H1 (cell line): ENCODE data around the gene GTSF1L. TPM values are rescaled to one million over a fixed set of nuclear protein-coding genes. Genes with fewer than 3 reads are reported as not detected.

ENCODE experiments used
- CTCF ChIA-PET: fragments of 300-600 bp; sonication (Branson Sonifier 250); formaldehyde crosslinking; loops from one replicate; lab custom pipeline; 2021; ENCODE audit not compliant: partially characterized antibody; lab: Charles Lee
- POLR2A ChIA-PET: fragments of 300-600 bp; sonication (Branson Sonifier 250); formaldehyde crosslinking; loops from one replicate; lab custom pipeline; 2021; ENCODE audit warnings: inconsistent platforms; ENCODE audit not compliant: partially characterized antibody; lab: Charles Lee
- DNase-seq, 2 experiments: peaks; one replicate each; pipeline versions ENCODE4 v3.0.0 to v3.0.0-alpha.2; 2010 to 2022; ENCODE audit warnings: low spot score in 2 of 2, low read depth in 1 of 2, mixed read lengths in 1 of 2
- FAIRE-seq: peaks from 2 replicates; lab custom pipeline; 2011; peaks lifted over from hg19 to GRCh38; lab: Jason Lieb, UNC
- H2AFZ ChIP-seq: 2 replicates; pipeline ENCODE4 v1.8.1; 2012; ENCODE audit warnings: low read length, inconsistent platforms
- H2AK5ac ChIP-seq: 2 replicates; pipeline ENCODE4 v1.6.1; 2013; ENCODE audit warnings: low read depth, low read length
- H2BK120ac ChIP-seq: replicated peaks from 2 replicates; pipeline ENCODE3; 2013; ENCODE audit warnings: low read depth, low read length, inconsistent platforms
- H2BK12ac ChIP-seq: 2 replicates; pipeline ENCODE4 v1.6.1; 2013; ENCODE audit warnings: low read depth, low read length
- H2BK15ac ChIP-seq: 2 replicates; pipeline ENCODE4 v1.6.1; 2013; ENCODE audit warnings: low read length
- H2BK20ac ChIP-seq: 2 replicates; pipeline ENCODE4 v1.6.1; 2013; ENCODE audit warnings: low read length
- H2BK5ac ChIP-seq: 2 replicates; pipeline ENCODE4 v1.6.1; 2013; ENCODE audit warnings: low read depth, low read length
- H3K14ac ChIP-seq: 2 replicates; pipeline ENCODE4 v1.6.1; 2013; ENCODE audit warnings: inconsistent platforms; ENCODE audit not compliant: insufficient read length
- H3K18ac ChIP-seq: 2 replicates; pipeline ENCODE4 v1.6.1; 2013; ENCODE audit warnings: low read length; ENCODE audit errors: extremely low read depth
- H3K23ac ChIP-seq: 2 replicates; pipeline ENCODE4 v1.6.1; 2013; ENCODE audit warnings: inconsistent platforms; ENCODE audit not compliant: insufficient read length
- H3K23me2 ChIP-seq: 2 replicates; pipeline ENCODE4 v1.6.1; 2013; ENCODE audit warnings: low read depth, low read length
- H3K27ac ChIP-seq: 2 replicates; pipeline ENCODE4 v1.6.1; 2011; ENCODE audit warnings: low read depth, low read length, inconsistent platforms
- H3K27me3 ChIP-seq, 4 experiments: replicated peaks in 1 of 4; 1 replicate in 1 of 4; 2 replicates in 3 of 4; pipeline versions ENCODE4 v1.6.1 to v1.8.1; 2011 to 2013; ENCODE audit warnings: low read length in 3 of 4, mild to moderate bottlenecking in 3 of 4, inconsistent platforms in 2 of 4, mixed read lengths in 2 of 4, moderate library complexity in 1 of 4; ENCODE audit not compliant: control insufficient read depth in 3 of 4, insufficient read depth in 3 of 4; ENCODE audit errors: extremely low read depth in 1 of 4
- H3K36me3 ChIP-seq, 4 experiments: 2 replicates each; pipeline versions ENCODE4 v1.6.1 to v1.8.1; 2011 to 2013; ENCODE audit warnings: mild to moderate bottlenecking in 4 of 4, low read length in 3 of 4, moderate library complexity in 2 of 4, control low read depth in 1 of 4, inconsistent platforms in 1 of 4; ENCODE audit not compliant: insufficient read depth in 4 of 4, control insufficient read depth in 2 of 4
- H3K4ac ChIP-seq: replicated peaks from 2 replicates; pipeline ENCODE3; 2013; ENCODE audit warnings: low read length, low read depth, mixed read lengths, inconsistent platforms; ENCODE audit not compliant: insufficient read length
- H3K4me1 ChIP-seq, 4 experiments: replicated peaks in 1 of 4; 1 replicate in 1 of 4; 2 replicates in 3 of 4; pipeline versions ENCODE4 v1.6.1 to v1.8.1; 2011 to 2013; ENCODE audit warnings: low read length in 3 of 4, inconsistent platforms in 2 of 4, mixed read lengths in 1 of 4; ENCODE audit not compliant: insufficient read depth in 4 of 4, control insufficient read depth in 3 of 4
- H3K4me2 ChIP-seq, 2 experiments: 2 replicates each; pipeline versions ENCODE4 v1.6.1 to v1.8.1; 2011 to 2013; ENCODE audit warnings: low read depth in 2 of 2, low read length in 2 of 2, control low read depth in 1 of 2, inconsistent platforms in 1 of 2, mild to moderate bottlenecking in 1 of 2; ENCODE audit not compliant: insufficient read depth in 1 of 2
- H3K4me3 ChIP-seq, 4 experiments: fragments of 200-600, 300-600 bp in 1 of 4; sonication (generic), shearing (Covaris generic), sonication (Bioruptor Twin) in 1 of 4; 2 replicates each; pipeline versions ENCODE4 v1.5.1 to v1.8.1; 2011 to 2016; ENCODE audit warnings: low read length in 4 of 4, low read depth in 3 of 4, control low read depth in 2 of 4, inconsistent platforms in 2 of 4, mild to moderate bottlenecking in 2 of 4, mixed read lengths in 1 of 4, moderate library complexity in 1 of 4; ENCODE audit not compliant: insufficient read depth in 2 of 4; ENCODE audit errors: extremely low read depth in 1 of 4
- H3K56ac ChIP-seq: replicated peaks from 2 replicates; pipeline ENCODE3; 2013; ENCODE audit warnings: low read depth, mild to moderate bottlenecking, mixed read lengths, low read length, inconsistent platforms; ENCODE audit not compliant: insufficient read length
- H3K79me1 ChIP-seq: 2 replicates; pipeline ENCODE4 v1.6.1; 2013; ENCODE audit warnings: low read depth, low read length, control low read depth
- H3K79me2 ChIP-seq, 2 experiments: 2 replicates each; pipeline versions ENCODE4 v1.6.1 to v1.8.1; 2012 to 2013; ENCODE audit warnings: low read length in 2 of 2, mild to moderate bottlenecking in 2 of 2, inconsistent platforms in 1 of 2; ENCODE audit not compliant: insufficient read depth in 2 of 2, control insufficient read depth in 1 of 2
- H3K9ac ChIP-seq, 4 experiments: replicated peaks in 1 of 4; 1 replicate in 1 of 4; 2 replicates in 3 of 4; pipeline versions ENCODE4 v1.6.1 to v1.8.1; 2011 to 2013; ENCODE audit warnings: low read depth in 3 of 4, low read length in 3 of 4, control low read depth in 2 of 4, mild to moderate bottlenecking in 2 of 4, moderate library complexity in 2 of 4, inconsistent platforms in 1 of 4; ENCODE audit errors: extremely low read depth in 1 of 4
- H3K9me3 ChIP-seq, 2 experiments: 2 replicates each; pipeline versions ENCODE4 v1.6.1 to v1.8.1; 2012 to 2013; ENCODE audit warnings: mild to moderate bottlenecking in 2 of 2, moderate library complexity in 2 of 2, control low read depth in 1 of 2, inconsistent platforms in 1 of 2, low read depth in 1 of 2, low read length in 1 of 2, mixed read lengths in 1 of 2; ENCODE audit not compliant: insufficient read depth in 2 of 2
- H4K20me1 ChIP-seq, 2 experiments: replicated peaks in 1 of 2; 2 replicates each; pipeline versions ENCODE3 to v1.8.1; 2011 to 2013; ENCODE audit warnings: inconsistent platforms in 2 of 2, low read length in 2 of 2, mild to moderate bottlenecking in 1 of 2; ENCODE audit not compliant: insufficient read depth in 2 of 2, control insufficient read depth in 1 of 2
- H4K5ac ChIP-seq: 2 replicates; pipeline ENCODE4 v1.6.1; 2013; ENCODE audit warnings: low read length, low read depth, mixed read lengths, inconsistent platforms; ENCODE audit not compliant: insufficient read length
- H4K8ac ChIP-seq: 2 replicates; pipeline ENCODE4 v1.8.0; 2013; ENCODE audit warnings: mild to moderate bottlenecking, moderate library complexity, low read length, inconsistent platforms; ENCODE audit not compliant: insufficient read depth; ENCODE audit errors: extremely low read depth
- H4K91ac ChIP-seq: replicated peaks from 2 replicates; pipeline ENCODE3; 2013; ENCODE audit warnings: low read length, mixed read lengths, inconsistent platforms; ENCODE audit not compliant: insufficient read length
- CBX5 ChIP-seq: fragments of 300-800, 300-1000 bp; sonication (generic); IDR thresholded peaks from 2 replicates; pipeline ENCODE4 v1.7.1; 2016; ENCODE audit warnings: antibody characterized with exemption, low read length, low read depth
- NRF1 ChIP-seq: IDR thresholded peaks from 2 replicates; pipeline ENCODE4 v1.6.1; 2011; ENCODE audit warnings: mild to moderate bottlenecking, low read depth, low read length, improper control_type of control experiment
- RBBP5 ChIP-seq: IDR thresholded peaks from 2 replicates; pipeline ENCODE4 v1.7.1; 2012; ENCODE audit warnings: low read depth, mild to moderate bottlenecking, inconsistent platforms, low read length, moderate library complexity, borderline replicate concordance
- TAF7 ChIP-seq: optimal IDR thresholded peaks from 2 replicates; pipeline ENCODE3; 2011; ENCODE audit warnings: low read depth, mild to moderate bottlenecking, inconsistent platforms, low read length, moderate library complexity, borderline replicate concordance
- ZNF274 ChIP-seq: IDR thresholded peaks from 2 replicates; pipeline ENCODE4 v1.7.0; 2012; ENCODE audit warnings: low read length, borderline replicate concordance; ENCODE audit errors: extremely low read depth
- WGBS, 2 experiments: shearing (Covaris generic) in 1 of 2; methylation state at CpG; one replicate each; pipeline versions ENCODE4 v1.1.6 to v1.1.7; 2013 to 2015; ENCODE audit warnings: low lambda C conversion rate in 2 of 2, mixed read lengths in 2 of 2, inconsistent platforms in 1 of 2, low coverage in 1 of 2, missing lambda C conversion rate in 1 of 2; ENCODE audit not compliant: insufficient replicate concordance in 2 of 2, insufficient coverage in 1 of 2, insufficient read length in 1 of 2; ENCODE audit errors: extremely low coverage in 1 of 2, missing lambda C conversion rate in 1 of 2; 5-methylcytosine and 5-hydroxymethylcytosine counted together
- polyA plus RNA-seq, 7 experiments: library from polyadenylated mRNA; depleted of rRNA in 3 of 7; stranded (reverse) in 5 of 7; unstranded in 2 of 7; fragments of >200 nt in 5 of 7; fragments of 200-250 nt in 2 of 7; gene quantifications; 1 replicate in 5 of 7; 2 replicates in 1 of 7; 4 replicates in 1 of 7; pipeline versions ENCODE4 v1.2.1 to v1.2.3, GENCODE V29; 2011 to 2013; ENCODE audit warnings: missing spikeins in 2 of 7, mixed read lengths in 2 of 7
- total RNA-seq: library from RNA; stranded (reverse); fragmentation: NEBNext Ultra II Directional; extraction: Animal tissue kit (Norgen Biotek cat#: 25700); gene quantifications from 2 replicates; pipeline ENCODE4 v1.2.1, GENCODE V29; 2021

GTSF1L gene
- total and polyA plus RNA-seq, 2 of the 8 experiments (the other 6 are each of a cell fraction or from before 2014, with no cell fraction given) = not detected

GRCh38 chr20:43727980-43728590 is 1.3 kb upstream of the GTSF1L start:
- CTCF ChIA-PET = interaction anchor here (0.5 to 1.5 kb wide), 3 partner anchors 22 to 399 kb away, joined by 3 to 8 read pairs (median 3); no protein-coding TSS in a partner anchor
- no peaks in the 10 kb centered on the region for H3K36me3 ChIP-seq

More at GRCh38 chr20:43727980-43728590, 1.3 kb upstream of the GTSF1L start:
- no peak overlapping the region for H3K18ac ChIP-seq
- H2BK120ac ChIP-seq = no peak overlapping the region
- H4K8ac ChIP-seq = no peak overlapping the region
- no peak overlapping the region for H3K9ac ChIP-seq
- no peak overlapping the region for H2AFZ ChIP-seq
- DNase-seq (no peak), FAIRE-seq (no peak)
- H3K27ac ChIP-seq = no peak overlapping the region
- no peak overlapping the region for H3K23ac ChIP-seq
- H3K4me1 ChIP-seq = no peaks in the 10 kb centered on the region
- H3K4me2 ChIP-seq = no peak overlapping the region
- H3K56ac ChIP-seq = no peak overlapping the region
- H2AK5ac ChIP-seq = no peak overlapping the region
- H3K79me2 ChIP-seq = no peaks in the 10 kb centered on the region
- 78% methylated on average over 1 of the region's 1 CpG; no CpG with 5 or more reads in 1 of the 2 experiments for WGBS, 2 experiments
- H4K20me1 ChIP-seq = no peaks in the 10 kb centered on the region
- H3K27me3 ChIP-seq = no peaks in the 10 kb centered on the region
- H3K23me2 ChIP-seq = no peaks in the 10 kb centered on the region
- no peaks in the 10 kb centered on the region for H3K79me1 ChIP-seq
- no peak overlapping the region for H4K91ac ChIP-seq
- no peak overlapping the region for H2BK15ac ChIP-seq
- no peak overlapping the region for H4K5ac ChIP-seq
- no peak overlapping the region for H3K14ac ChIP-seq
- H2BK12ac ChIP-seq = no peak overlapping the region
- H3K4me3 ChIP-seq = no peak overlapping the region
- H2BK20ac ChIP-seq = no peak overlapping the region
- no peak for TF ChIP-seq TAF7
- no peak for TF ChIP-seq NRF1
- TF ChIP-seq ZNF274 = no peak
- no peak for TF ChIP-seq CBX5
- TF ChIP-seq RBBP5 = no peak
- POLR2A ChIA-PET = interaction anchor here (1.2 kb wide), 1 partner anchor 10 kb away, joined by 6 read pairs; no protein-coding TSS in a partner anchor
- H3K4ac ChIP-seq = no peak overlapping the region
- no peak overlapping the region for H2BK5ac ChIP-seq
- no peaks in the 10 kb centered on the region for H3K9me3 ChIP-seq
